Forelimb muscle (tissue), 1 donor: ENCODE results near the gene ITPKC. TPM values are rescaled to one million over a fixed set of nuclear protein-coding genes. Genes with fewer than 3 reads are reported as not detected.

Experiments used
- polyA plus RNA-seq: library from polyadenylated mRNA; unstranded; fragments of 120-200 nt; gene quantifications from one replicate; pipeline ENCODE4 v1.2.1, GENCODE V29; 2013; ENCODE audit not compliant: insufficient read length

Gene ITPKC
- polyA plus RNA-seq, 1 donor = 9.9 TPM

Other genes with a start within 250 kb of the ITPKC start
- 18.3 TPM for gene SHKBP1, start 140.2 kb upstream of the ITPKC start, polyA plus RNA-seq
- gene LTBP4, start 115.7 kb upstream of the ITPKC start, polyA plus RNA-seq = 239 TPM
- gene NUMBL, start 26.5 kb upstream of the ITPKC start, polyA plus RNA-seq = 32.6 TPM
- gene COQ8B, start 226 bp upstream of the ITPKC start, polyA plus RNA-seq = 18.7 TPM
- gene ACTMAP, start 33.4 kb downstream of the ITPKC start, polyA plus RNA-seq = 8.5 TPM
- gene SNRPA, start 34.1 kb downstream of the ITPKC start, polyA plus RNA-seq = 57.2 TPM
- gene MIA, start 58.4 kb downstream of the ITPKC start, polyA plus RNA-seq = 1.6 TPM
- 9.0 TPM for gene RAB4B, start 61.1 kb downstream of the ITPKC start, polyA plus RNA-seq
- gene EGLN2, start 82.1 kb downstream of the ITPKC start, polyA plus RNA-seq = 46.2 TPM
- 0.29 TPM for gene CYP2A6, start 133.3 kb downstream of the ITPKC start, polyA plus RNA-seq
- gene CYP2A7, start 165.1 kb downstream of the ITPKC start, polyA plus RNA-seq = 0.27 TPM